ENCODE measurements around the gene TBX20. TPM values are rescaled to one million over a fixed set of nuclear protein-coding genes. Genes with fewer than 3 reads are reported as not detected.

TBX20 gene
- not detected for polyA plus RNA-seq (ENCODE audit: insufficient read length)
- long read RNA-seq, donor 1, result 0 reads
- long read RNA-seq, donor 2, result 0 reads
- long read RNA-seq, donor 3, result 0 reads
- long read RNA-seq, donor 4, result 0 reads
- long read RNA-seq, donor 5, result 0 reads
- long read RNA-seq, donor 6, result 0 reads
- long read RNA-seq, donor 7, result 0 reads
- long read RNA-seq, donor 8, result 0 reads

GRCh38 chr7:35253710-35254495 lies at the start of gene TBX20:
TSS of gene TBX20 (minus strand) at chr7:35254100. CDS start at chr7:35253620, 480 bp downstream.
- DNase-seq, result no peak

GRCh38 chr7:35289376-35289775 lies 35.5 kb upstream of the TBX20 start:
- no peak for DNase-seq

- DNase-seq, result no peak
Observed at GRCh38 chr7:35286986-35287385, 33.1 kb upstream of the TBX20 start.

GRCh38 chr7:35286422-35286821 lies 32.5 kb upstream of the TBX20 start:
- DNase-seq, result no peak

- DNase-seq, result no peak
Observed at GRCh38 chr7:35285799-35286198, 31.9 kb upstream of the TBX20 start.

GRCh38 chr7:35280902-35281301 lies 27.0 kb upstream of the TBX20 start:
- no peak for DNase-seq

- DNase-seq, result no peak
Observed at GRCh38 chr7:35277359-35277758, 23.5 kb upstream of the TBX20 start.

- DNase-seq, result no peak
Observed at GRCh38 chr7:35272246-35272645, 18.3 kb upstream of the TBX20 start.

- no peak for DNase-seq
Observed at GRCh38 chr7:35268953-35269352, 15.1 kb upstream of the TBX20 start.

GRCh38 chr7:35267411-35267810 lies 13.5 kb upstream of the TBX20 start:
- no peak for DNase-seq

- no peak for DNase-seq
Observed at GRCh38 chr7:35263396-35263795, 9.5 kb upstream of the TBX20 start.

- no peak for DNase-seq
Observed at GRCh38 chr7:35261476-35262285, 7.8 kb upstream of the TBX20 start.

GRCh38 chr7:35261041-35261440 lies 7.1 kb upstream of the TBX20 start:
- DNase-seq, result no peak

- DNase-seq, result no peak
Observed at GRCh38 chr7:35260246-35260645, 6.3 kb upstream of the TBX20 start.

- DNase-seq, result no peak
Observed at GRCh38 chr7:35259523-35259908, 5.6 kb upstream of the TBX20 start.

GRCh38 chr7:35258868-35259522 lies 5.1 kb upstream of the TBX20 start:
- DNase-seq, result no peak

- DNase-seq, result no peak
Observed at GRCh38 chr7:35258125-35258867, 4.4 kb upstream of the TBX20 start.

- no peak for DNase-seq
Observed at GRCh38 chr7:35257251-35258124, 3.6 kb upstream of the TBX20 start.

GRCh38 chr7:35256256-35257175 lies 2.6 kb upstream of the TBX20 start:
- no peak for DNase-seq

Measured in left kidney (tissue), 8 donors.